Thymus (tissue), 11 donors: Measurements from ENCODE around the gene SMTNL1. TPM values are rescaled to one million over a fixed set of nuclear protein-coding genes. Genes with fewer than 3 reads are reported as not detected.

Experiments
- DNase-seq, 9 donors: peaks; one replicate each; pipeline ENCODE4 v3.0.0-alpha.2; 2013; ENCODE audit warnings: low spot score in 9 of 9, low read depth in 6 of 9, missing footprints in 1 of 9
- H3K27ac ChIP-seq, 2 donors: one replicate each; pipeline ENCODE4 v1.5.1; 2013; ENCODE audit warnings: control low read depth in 1 of 2, low read depth in 1 of 2, low read length in 1 of 2, mild to moderate bottlenecking in 1 of 2, moderate library complexity in 1 of 2
- H3K27me3 ChIP-seq, 2 donors: one replicate each; pipeline ENCODE4 v1.5.1; 2013; ENCODE audit warnings: low read length in 1 of 2; ENCODE audit not compliant: control insufficient read depth in 2 of 2, insufficient read depth in 1 of 2
- H3K36me3 ChIP-seq, 2 donors: one replicate each; pipeline ENCODE4 v1.5.1; 2013; ENCODE audit warnings: low read length in 1 of 2, mild to moderate bottlenecking in 1 of 2, moderate library complexity in 1 of 2; ENCODE audit not compliant: control insufficient read depth in 2 of 2, insufficient read depth in 2 of 2
- H3K4me1 ChIP-seq, 2 donors: one replicate each; pipeline ENCODE4 v1.5.1; 2013; ENCODE audit warnings: low read length in 2 of 2; ENCODE audit not compliant: control insufficient read depth in 2 of 2, insufficient read depth in 2 of 2
- H3K4me3 ChIP-seq, 2 donors: one replicate each; pipeline ENCODE4 v1.5.1; 2013; ENCODE audit warnings: low read length in 2 of 2, control low read depth in 1 of 2, mild to moderate bottlenecking in 1 of 2
- H3K9me3 ChIP-seq, 2 donors: one replicate each; pipeline ENCODE4 v1.5.1; 2013; ENCODE audit warnings: low read length in 1 of 2, mild to moderate bottlenecking in 1 of 2; ENCODE audit not compliant: control insufficient read depth in 2 of 2, insufficient read depth in 1 of 2
- WGBS: extraction: QIAGEN DNeasy Blood & Tissue Kit; methylation state at CpG from one replicate; pipeline ENCODE4 v1.1.7; 2013; 5-methylcytosine and 5-hydroxymethylcytosine counted together
- polyA plus RNA-seq: library from polyadenylated mRNA; stranded (reverse); fragments of 200-250 nt; gene quantifications from one replicate; pipeline ENCODE4 v1.2.3, GENCODE V29; 2013
- total RNA-seq: library from RNA; stranded (reverse); fragments of 120-200 nt; gene quantifications from one replicate; pipeline ENCODE4 v1.2.4, GENCODE V29; 2013
- donor health status: healthy.

SMTNL1 gene
- total and polyA plus RNA-seq, 2 donors: 0.05 TPM

- peaks cover 0 to 6% of the 10 kb centered on the region in 2 donors for H3K9me3 ChIP-seq
- DNase-seq: no peak
- H3K27me3 ChIP-seq: no peaks in the 10 kb centered on the region
- peaks cover 0 to 18% of the 10 kb centered on the region in 2 donors for H3K4me1 ChIP-seq
- WGBS: 71% methylated on average over 3 of the region's 3 CpGs
- H3K4me3 ChIP-seq: no peak overlapping the region
- H3K36me3 ChIP-seq: no peaks in the 10 kb centered on the region
- no peak overlapping the region for H3K27ac ChIP-seq
Observed at GRCh38 chr11:57588046-57588710, 50.8 kb downstream of the SMTNL1 start.

DNA sequence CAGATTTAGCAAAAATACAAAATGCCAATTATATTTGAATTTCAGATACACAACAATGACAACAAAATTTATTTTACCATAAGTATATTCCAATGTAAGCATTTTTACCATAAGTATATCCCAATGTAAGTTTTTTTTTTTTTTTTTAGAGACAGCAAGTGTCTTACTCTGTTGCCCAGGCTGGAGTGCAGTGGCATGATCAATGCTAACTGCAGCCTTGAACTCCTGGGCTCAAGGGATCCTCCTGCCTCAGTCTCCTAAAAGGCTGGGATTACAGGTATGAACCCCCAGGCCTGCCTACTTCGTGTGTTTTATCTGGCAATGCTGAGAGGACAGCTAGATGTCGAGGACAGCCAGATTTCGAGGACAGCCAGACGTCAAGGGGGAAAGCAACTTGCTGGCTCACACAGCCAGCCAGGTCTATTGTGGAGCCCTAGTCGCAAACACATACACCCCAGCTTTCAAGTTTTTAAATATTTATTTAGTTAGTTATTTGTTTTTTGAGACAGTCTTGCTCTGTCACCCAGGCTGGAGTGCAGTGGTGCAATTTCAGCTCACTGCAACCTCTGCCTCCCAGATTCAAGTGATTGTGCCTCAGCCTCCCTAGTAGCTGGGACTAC, 59.0 kb downstream of the SMTNL1 start:
- H3K4me3 ChIP-seq: no peak overlapping the region
- peaks cover 0 to 9% of the 10 kb centered on the region in 2 donors for H3K4me1 ChIP-seq
- DNase-seq: no peak
- 96% methylated on average over 5 of the region's 5 CpGs for WGBS
- no peaks in the 10 kb centered on the region for H3K36me3 ChIP-seq
- H3K27me3 ChIP-seq: peaks cover 0 to 8% of the 10 kb centered on the region in 2 donors
- no peaks in the 10 kb centered on the region for H3K9me3 ChIP-seq
- H3K27ac ChIP-seq: no peak overlapping the region

DNA sequence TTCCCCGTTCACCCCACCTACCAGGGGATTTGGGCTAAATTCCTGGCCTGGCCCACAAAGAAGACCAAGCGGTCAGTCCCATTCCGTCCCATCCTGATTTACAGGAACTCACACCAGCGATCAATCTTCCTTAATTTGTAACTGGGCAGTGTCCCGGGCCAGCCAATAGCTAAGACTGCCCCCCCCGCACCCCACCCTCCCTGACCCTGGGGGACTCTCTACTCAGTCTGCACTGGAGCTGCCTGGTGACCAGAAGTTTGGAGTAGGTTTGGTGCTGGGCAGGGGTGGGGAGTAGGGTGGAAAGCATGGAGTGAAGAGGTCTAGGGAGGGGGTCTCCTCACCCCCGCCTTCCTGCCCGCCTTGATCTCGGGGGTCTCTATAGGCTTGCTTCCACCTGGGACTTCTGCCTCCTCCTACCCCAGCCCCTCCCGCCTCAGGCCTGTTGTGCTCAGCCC, 60.1 kb downstream of the SMTNL1 start, which contains the start of gene SERPING1:
SERPING1 (plus strand) TSS at position 225 of the 455 bp plus-strand sequence. CDS start 586 bp downstream, outside the sequence.
- Histone ChIP-seq H3K9me3 (no peaks in the 10 kb centered on the region), H3K36me3 (no peaks in the 10 kb centered on the region), H3K27me3 (peaks cover 0 to 8% of the 10 kb centered on the region in 2 donors), H3K4me1 (peaks cover 0 to 9% of the 10 kb centered on the region in 2 donors), H3K27ac (peak within 1 kb of the TSS; percentile 47 to 67), H3K4me3 (peak within 1 kb of the TSS; percentile 22 to 40)
- WGBS: 76% methylated on average over 10 of the region's 10 CpGs
- no peak for DNase-seq

- H3K4me1 ChIP-seq: peaks cover 0 to 9% of the 10 kb centered on the region in 2 donors
- H3K9me3 ChIP-seq: no peaks in the 10 kb centered on the region
- peak overlapping the region; percentile 47 to 67 for H3K27ac ChIP-seq
- whole genome bisulfite sequencing: 10% methylated on average over 33 of the region's 33 CpGs
- peak overlapping the region; percentile 22 to 40 for H3K4me3 ChIP-seq
- no peaks in the 10 kb centered on the region for H3K36me3 ChIP-seq
- no peak for DNase-seq
- H3K27me3 ChIP-seq: peaks cover 0 to 8% of the 10 kb centered on the region in 2 donors
Observed at GRCh38 chr11:57597916-57598830, 60.8 kb downstream of the SMTNL1 start.

DNA sequence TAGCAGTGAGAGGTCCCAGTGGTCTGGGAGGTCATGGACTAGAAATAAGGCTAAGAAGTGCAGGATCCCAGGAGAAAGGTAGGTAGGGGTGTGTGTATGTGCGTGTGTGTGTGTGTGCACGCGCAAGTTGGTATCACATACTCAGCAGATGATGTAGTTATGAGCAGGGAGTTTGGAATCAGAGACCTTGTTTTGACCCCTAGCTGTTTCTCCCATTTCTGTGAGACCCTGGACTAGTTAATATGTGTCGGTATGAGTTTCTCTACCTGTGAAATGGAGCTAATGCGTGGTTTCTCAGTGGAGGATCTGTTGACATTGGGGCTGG, 61.4 kb downstream of the SMTNL1 start:
- peaks cover 0 to 10% of the 10 kb centered on the region in 2 donors for H3K4me1 ChIP-seq
- WGBS: 82% methylated on average over 5 of the region's 5 CpGs
- no peak for DNase-seq

DNA sequence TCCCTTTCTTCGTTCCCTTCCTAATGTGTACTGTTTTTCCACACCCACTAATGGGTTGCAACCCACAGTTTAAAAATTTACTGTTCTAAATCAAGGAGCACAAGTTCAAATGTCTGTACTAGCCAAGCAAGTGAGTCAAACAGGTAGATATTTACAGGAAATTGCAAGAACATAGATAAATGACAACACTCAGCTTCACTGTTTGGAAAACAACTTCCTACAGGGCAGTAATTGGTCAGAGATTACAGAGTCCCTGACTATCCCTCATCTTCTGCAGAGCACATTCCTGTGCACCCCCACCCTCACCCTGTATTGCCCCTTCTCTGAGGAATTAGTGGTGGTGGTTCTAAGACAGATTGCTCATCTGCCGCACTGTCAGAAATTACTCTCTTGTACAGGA, 62.0 kb downstream of the SMTNL1 start:
- H3K27me3 ChIP-seq: peaks cover 0 to 8% of the 10 kb centered on the region in 2 donors
- peaks cover 2 to 16% of the 10 kb centered on the region in 2 donors for H3K4me1 ChIP-seq
- no peak overlapping the region for H3K4me3 ChIP-seq
- H3K36me3 ChIP-seq: no peaks in the 10 kb centered on the region
- H3K27ac ChIP-seq: no peak overlapping the region
- 68% methylated on average over 2 of the region's 2 CpGs for WGBS
- H3K9me3 ChIP-seq: no peaks in the 10 kb centered on the region
- no peak for DNase-seq

More for the DNA sequence above, 61.4 kb downstream of the SMTNL1 start:
- Histone ChIP-seq H3K27ac (no peak overlapping the region), H3K36me3 (no peaks in the 10 kb centered on the region), H3K27me3 (peaks cover 0 to 8% of the 10 kb centered on the region in 2 donors), H3K4me3 (no peak overlapping the region), H3K9me3 (no peaks in the 10 kb centered on the region)

Other genes with a start within 250 kb of the SMTNL1 start
- 22.8 TPM for gene TNKS1BP1, start 212.6 kb upstream of the SMTNL1 start, total RNA-seq
- gene TNKS1BP1, start 212.6 kb upstream of the SMTNL1 start, polyA plus RNA-seq: 237 TPM
- gene SSRP1, start 201.7 kb upstream of the SMTNL1 start, total RNA-seq: 110 TPM
- gene SSRP1, start 201.7 kb upstream of the SMTNL1 start, polyA plus RNA-seq: 48.8 TPM
- 0.76 TPM for gene P2RX3, start 199.2 kb upstream of the SMTNL1 start, total RNA-seq
- 0.02 TPM for gene P2RX3, start 199.2 kb upstream of the SMTNL1 start, polyA plus RNA-seq
- 83.9 TPM for gene PRG3, start 156.4 kb upstream of the SMTNL1 start, total RNA-seq
- 2.5 TPM for gene PRG3, start 156.4 kb upstream of the SMTNL1 start, polyA plus RNA-seq
- 212 TPM for gene PRG2, start 146.9 kb upstream of the SMTNL1 start, total RNA-seq
- gene PRG2, start 146.9 kb upstream of the SMTNL1 start, polyA plus RNA-seq: 14.6 TPM
- gene SLC43A3, start 110.5 kb upstream of the SMTNL1 start, total RNA-seq: 17.8 TPM
- gene SLC43A3, start 110.5 kb upstream of the SMTNL1 start, polyA plus RNA-seq: 28.7 TPM
- gene RTN4RL2, start 77.1 kb upstream of the SMTNL1 start, total RNA-seq: 0.42 TPM
- 1.4 TPM for gene RTN4RL2, start 77.1 kb upstream of the SMTNL1 start, polyA plus RNA-seq
- gene SLC43A1, start 21.9 kb upstream of the SMTNL1 start, total RNA-seq: 2.3 TPM
- gene SLC43A1, start 21.9 kb upstream of the SMTNL1 start, polyA plus RNA-seq: 5.1 TPM
- 46.3 TPM for gene TIMM10, start 6.8 kb upstream of the SMTNL1 start, total RNA-seq
- 49.3 TPM for gene TIMM10, start 6.8 kb upstream of the SMTNL1 start, polyA plus RNA-seq
- 119 TPM for gene UBE2L6, start 30.1 kb downstream of the SMTNL1 start, total RNA-seq
- gene UBE2L6, start 30.1 kb downstream of the SMTNL1 start, polyA plus RNA-seq: 98.7 TPM
- 9.8 TPM for gene SERPING1, start 60.1 kb downstream of the SMTNL1 start, total RNA-seq
- 164 TPM for gene SERPING1, start 60.1 kb downstream of the SMTNL1 start, polyA plus RNA-seq
- 0.94 TPM for gene YPEL4, start 112.3 kb downstream of the SMTNL1 start, total RNA-seq
- 5.9 TPM for gene YPEL4, start 112.3 kb downstream of the SMTNL1 start, polyA plus RNA-seq
- gene CLP1, start 120.2 kb downstream of the SMTNL1 start, total RNA-seq: 22.0 TPM
- gene CLP1, start 120.2 kb downstream of the SMTNL1 start, polyA plus RNA-seq: 13.6 TPM
- gene ZDHHC5, start 130.5 kb downstream of the SMTNL1 start, total RNA-seq: 17.4 TPM
- 21.0 TPM for gene ZDHHC5, start 130.5 kb downstream of the SMTNL1 start, polyA plus RNA-seq
- gene MED19, start 174.6 kb downstream of the SMTNL1 start, total RNA-seq: 19.4 TPM
- 13.3 TPM for gene MED19, start 174.6 kb downstream of the SMTNL1 start, polyA plus RNA-seq
- 60.2 TPM for gene TMX2, start 175.0 kb downstream of the SMTNL1 start, total RNA-seq
- 61.4 TPM for gene TMX2, start 175.0 kb downstream of the SMTNL1 start, polyA plus RNA-seq
- gene SELENOH, start 203.9 kb downstream of the SMTNL1 start, total RNA-seq: 206 TPM
- 198 TPM for gene SELENOH, start 203.9 kb downstream of the SMTNL1 start, polyA plus RNA-seq
- under 0.01 TPM for gene BTBD18, start 214.2 kb downstream of the SMTNL1 start, total RNA-seq
- gene BTBD18, start 214.2 kb downstream of the SMTNL1 start, polyA plus RNA-seq: 0.02 TPM
- gene CTNND1, start 224.2 kb downstream of the SMTNL1 start, total RNA-seq: 38.6 TPM
- gene CTNND1, start 224.2 kb downstream of the SMTNL1 start, polyA plus RNA-seq: 34.9 TPM